GM21576 (cell line): ENCODE data around the gene DKC1.

Experiments used
- ATAC-seq: cut with Tn5 transposase; IDR thresholded peaks from one replicate; pipeline ENCODE4 v1.9.1; 2021; ENCODE audit warnings: mild to moderate bottlenecking, moderate library complexity; ENCODE audit not compliant: unreplicated experiment

DKC1 gene

GRCh38 chrX:154735695-154736393 is 26.8 kb upstream of the DKC1 start:
- no peak for ATAC-seq

- no peak for ATAC-seq
Observed at GRCh38 chrX:154737136-154737535, 25.5 kb upstream of the DKC1 start.

GRCh38 chrX:154738011-154738738 is 24.5 kb upstream of the DKC1 start:
- ATAC-seq = no peak

GRCh38 chrX:154739952-154740465 is 22.7 kb upstream of the DKC1 start:
- ATAC-seq = no peak

- no peak for ATAC-seq
Observed at GRCh38 chrX:154742613-154743012, 20.1 kb upstream of the DKC1 start.

- peak; percentile 61 for ATAC-seq
Observed at GRCh38 chrX:154748712-154749339, 13.8 kb upstream of the DKC1 start.

GRCh38 chrX:154749856-154750255 is 12.8 kb upstream of the DKC1 start:
- no peak for ATAC-seq

GRCh38 chrX:154750301-154751202 is 12.1 kb upstream of the DKC1 start, which contains the start of gene GAB3:
GAB3 (minus strand) TSS chrX:154751077; CDS start chrX:154751025, 52 bp downstream.
- no peak for ATAC-seq

- ATAC-seq = no peak
Observed at GRCh38 chrX:154751203-154751668, 11.4 kb upstream of the DKC1 start.

- ATAC-seq = no peak
Observed at GRCh38 chrX:154751669-154752271, 10.9 kb upstream of the DKC1 start.

GRCh38 chrX:154758696-154759095 is 4.0 kb upstream of the DKC1 start:
- ATAC-seq = no peak

- no peak for ATAC-seq
Observed at GRCh38 chrX:154761977-154762536, 607 bp upstream of the DKC1 start.

- no peak for ATAC-seq
Observed at GRCh38 chrX:154774622-154775021, 12.0 kb downstream of the DKC1 start.

GRCh38 chrX:154775419-154776349 is 13.0 kb downstream of the DKC1 start:
- no peak for ATAC-seq

- no peak for ATAC-seq
Observed at GRCh38 chrX:154776753-154777152, 14.1 kb downstream of the DKC1 start.

GRCh38 chrX:154779261-154779660 is 16.6 kb downstream of the DKC1 start:
- no peak for ATAC-seq

- ATAC-seq = no peak
Observed at GRCh38 chrX:154780968-154781367, 18.3 kb downstream of the DKC1 start.

GRCh38 chrX:154784149-154784995 is 21.7 kb downstream of the DKC1 start:
- ATAC-seq = no peak
